Activated CD8-positive, alpha-beta memory T cell treated with anti-CD3 and anti-CD28 coated beads for 48 hours (primary cell): ENCODE results near the gene CD1C.
"Not testable (repeated sequence)": the region's sequence is repeated elsewhere in the genome, so short reads cannot be mapped to it uniquely, and the experiment has no call there.

Source experiments
- DNase-seq, 3 experiments: peaks; one replicate each; pipeline ENCODE4 v3.0.0-alpha.2; 2020; ENCODE audit warnings: low read depth in 2 of 3, low spot score in 2 of 3

CD1C gene

GRCh38 chr1:158328426-158328825, 38.7 kb downstream of the CD1C start:
- DNase-seq: no peak

- DNase-seq: no peak
Observed at GRCh38 chr1:158329300-158329699, 39.6 kb downstream of the CD1C start.

GRCh38 chr1:158329733-158330132, 40.0 kb downstream of the CD1C start:
- DNase-seq: no peak

GRCh38 chr1:158330391-158331105, 40.8 kb downstream of the CD1C start:
- DNase-seq: no peak

GRCh38 chr1:158331106-158331425, 41.3 kb downstream of the CD1C start:
- no peak for DNase-seq

- no peak for DNase-seq
Observed at GRCh38 chr1:158331481-158332150, 41.9 kb downstream of the CD1C start, which contains the start of gene CD1B. CD1B (minus strand) TSS chr1:158331531; CDS start chr1:158331423, 108 bp downstream.

GRCh38 chr1:158333405-158334155, 43.9 kb downstream of the CD1C start:
- no peak for DNase-seq

GRCh38 chr1:158334526-158335212, 44.9 kb downstream of the CD1C start:
- no peak for DNase-seq

GRCh38 chr1:158335213-158335532, 45.5 kb downstream of the CD1C start:
- no peak for DNase-seq

- DNase-seq: not testable (repeated sequence)
Observed at GRCh38 chr1:158336413-158336812, 46.7 kb downstream of the CD1C start.
